Activated naive CD8-positive, alpha-beta T cell (primary cell): ENCODE measurements around the gene SYNRG.
"Not testable (repeated sequence)": the region's sequence is repeated elsewhere in the genome, so short reads cannot be mapped to it uniquely, and the experiment has no call there.

ENCODE experiments used
- H3K27ac Mint-ChIP-seq: one replicate; pipeline ENCODE4 v1.8.0; 2021; ENCODE audit warnings: mixed read lengths
- H3K27me3 Mint-ChIP-seq: one replicate; pipeline ENCODE4 v1.8.0; 2021; ENCODE audit warnings: mixed read lengths
- H3K36me3 Mint-ChIP-seq: one replicate; pipeline ENCODE4 v1.8.0; 2021; ENCODE audit warnings: mixed read lengths
- H3K4me1 Mint-ChIP-seq: one replicate; pipeline ENCODE4 v1.8.0; 2021; ENCODE audit warnings: low read depth, mixed read lengths
- H3K4me3 Mint-ChIP-seq: one replicate; pipeline ENCODE4 v1.8.0; 2021; ENCODE audit warnings: mild to moderate bottlenecking, mixed read lengths
- H3K9me3 Mint-ChIP-seq: one replicate; pipeline ENCODE4 v1.8.0; 2021; ENCODE audit warnings: low read depth, mixed read lengths

Gene SYNRG

GRCh38 chr17:37614391-37614790, 5.2 kb upstream of the SYNRG start:
- Mint-ChIP-seq H3K27ac (no peak overlapping the region), H3K4me1 (peaks cover 11% of the 10 kb centered on the region), H3K36me3 (peaks cover 3% of the 10 kb centered on the region)

GRCh38 chr17:37610971-37611370, 1.8 kb upstream of the SYNRG start:
- peaks cover 34% of the 10 kb centered on the region for H3K4me1 Mint-ChIP-seq
- H3K27ac Mint-ChIP-seq, result peak overlapping the region; percentile 34
- no peaks in the 10 kb centered on the region for H3K9me3 Mint-ChIP-seq
- no peaks in the 10 kb centered on the region for H3K27me3 Mint-ChIP-seq
- no peak overlapping the region for H3K4me3 Mint-ChIP-seq
- H3K36me3 Mint-ChIP-seq, result no peaks in the 10 kb centered on the region

More at GRCh38 chr17:37614391-37614790, 5.2 kb upstream of the SYNRG start:
- H3K9me3 Mint-ChIP-seq, result no peaks in the 10 kb centered on the region
- no peaks in the 10 kb centered on the region for H3K27me3 Mint-ChIP-seq
- H3K4me3 Mint-ChIP-seq, result no peak overlapping the region

DNA sequence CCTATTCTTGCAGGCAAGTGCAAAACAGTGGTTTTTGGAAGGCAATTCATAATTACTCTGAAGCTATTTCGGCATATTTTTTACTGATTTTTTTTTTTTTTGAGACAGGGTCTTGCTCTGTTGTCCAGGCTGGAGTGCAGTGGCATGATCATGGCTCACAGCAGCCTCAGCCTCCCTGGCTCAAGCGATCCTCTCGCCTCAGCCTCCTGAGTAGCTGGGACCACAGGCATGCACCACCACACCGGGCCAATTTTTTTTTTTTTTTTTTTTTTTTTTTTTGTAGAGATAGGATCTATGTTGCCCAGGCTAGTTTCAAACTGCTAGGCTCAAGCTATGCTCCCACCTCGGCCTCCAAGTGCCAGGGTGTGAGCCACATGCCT, 813 bp upstream of the SYNRG start:
- not testable (repeated sequence) for H3K36me3 Mint-ChIP-seq, H3K9me3 Mint-ChIP-seq, H3K27me3 Mint-ChIP-seq
- peak overlapping the region; percentile 94 for H3K27ac Mint-ChIP-seq
- H3K4me3 Mint-ChIP-seq, result peak overlapping the region; percentile 92
- H3K4me1 Mint-ChIP-seq, result peaks cover 43% of the 10 kb centered on the region

GRCh38 chr17:37608351-37609169, 658 bp downstream of the SYNRG start:
- H3K4me1 Mint-ChIP-seq, result peaks cover 57% of the 10 kb centered on the region
- peak overlapping the region; percentile 92 for H3K4me3 Mint-ChIP-seq
- peak overlapping the region; percentile 88 for H3K27ac Mint-ChIP-seq
- H3K27me3 Mint-ChIP-seq, result no peaks in the 10 kb centered on the region
- H3K9me3 Mint-ChIP-seq, result no peaks in the 10 kb centered on the region
- H3K36me3 Mint-ChIP-seq, result peaks cover 5% of the 10 kb centered on the region

DNA sequence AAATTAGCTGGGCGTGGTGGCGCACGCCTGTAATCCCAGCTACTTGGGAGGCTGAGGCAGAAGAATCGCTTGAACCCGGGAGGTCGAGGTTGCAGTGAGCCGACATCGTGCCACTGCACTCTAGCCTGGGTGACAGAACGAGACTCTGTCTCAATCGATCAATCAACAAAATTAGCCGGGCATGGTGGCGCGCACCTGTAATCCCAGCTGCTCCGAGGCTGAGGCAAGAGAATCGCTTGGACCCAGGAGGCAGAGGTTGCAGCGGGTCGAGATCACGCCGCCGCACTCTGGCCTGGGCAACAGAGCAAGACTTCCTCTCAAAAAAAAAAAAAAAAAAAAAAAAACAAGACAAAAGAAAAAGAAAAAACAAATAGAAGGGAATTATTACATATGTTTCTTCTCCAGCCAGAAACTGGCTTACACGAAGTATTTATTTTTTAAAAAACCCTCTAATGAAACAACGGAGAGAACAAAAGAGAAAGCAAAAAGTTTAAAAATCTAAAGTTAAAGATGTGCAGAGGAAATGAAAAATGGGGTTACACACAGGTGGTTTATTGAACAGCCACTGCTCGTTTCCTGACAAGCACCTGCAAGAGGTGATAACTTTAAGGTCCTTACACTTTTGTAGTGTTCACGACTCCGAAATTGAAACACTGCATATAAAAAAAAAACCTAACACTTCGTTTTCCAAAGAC, 1.4 kb downstream of the SYNRG start:
- H3K36me3 Mint-ChIP-seq, result peaks cover 5% of the 10 kb centered on the region

DNA sequence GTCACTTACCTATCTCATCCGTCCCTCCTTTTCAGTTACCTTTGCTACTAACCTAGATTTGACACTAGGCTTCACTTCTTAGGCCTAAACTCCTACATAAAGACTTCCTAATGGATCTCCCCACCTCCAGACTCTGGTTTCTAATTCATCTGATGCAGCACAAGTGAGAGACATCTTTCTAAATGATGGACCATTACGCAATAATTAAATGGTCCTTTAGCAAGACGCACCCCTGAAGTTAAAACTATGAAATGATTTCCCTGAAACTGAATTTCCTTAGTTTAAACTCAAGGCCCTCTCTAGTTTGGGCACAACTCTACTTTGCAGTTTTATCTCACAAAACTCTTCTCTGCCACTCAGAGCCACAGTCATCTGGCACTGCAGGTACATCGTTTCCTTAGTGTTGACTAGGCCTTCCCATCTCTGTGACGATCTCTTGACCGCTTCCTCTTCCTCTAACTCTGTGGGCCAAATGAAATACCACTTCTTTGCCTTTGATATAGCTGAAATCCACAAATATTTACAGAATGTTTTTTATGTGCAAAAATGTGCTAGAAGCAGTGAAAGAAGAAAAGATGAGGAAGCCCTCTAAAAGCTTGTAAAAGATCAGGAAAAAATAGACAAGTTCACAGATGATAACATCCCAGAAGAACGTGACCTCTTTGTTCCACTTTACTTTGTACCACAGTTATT, 3.3 kb downstream of the SYNRG start:
- H3K4me3 Mint-ChIP-seq, result peak overlapping the region; percentile 92
- H3K4me1 Mint-ChIP-seq, result peaks cover 73% of the 10 kb centered on the region
- H3K9me3 Mint-ChIP-seq, result no peaks in the 10 kb centered on the region
- no peaks in the 10 kb centered on the region for H3K27me3 Mint-ChIP-seq
- H3K27ac Mint-ChIP-seq, result peak overlapping the region; percentile 88
- peaks cover 8% of the 10 kb centered on the region for H3K36me3 Mint-ChIP-seq

More for the DNA sequence above, 1.4 kb downstream of the SYNRG start:
- Mint-ChIP-seq H3K9me3 (no peaks in the 10 kb centered on the region), H3K27me3 (no peaks in the 10 kb centered on the region), H3K27ac (peak overlapping the region; percentile 88), H3K4me1 (peaks cover 65% of the 10 kb centered on the region), H3K4me3 (peak overlapping the region; percentile 92)

DNA sequence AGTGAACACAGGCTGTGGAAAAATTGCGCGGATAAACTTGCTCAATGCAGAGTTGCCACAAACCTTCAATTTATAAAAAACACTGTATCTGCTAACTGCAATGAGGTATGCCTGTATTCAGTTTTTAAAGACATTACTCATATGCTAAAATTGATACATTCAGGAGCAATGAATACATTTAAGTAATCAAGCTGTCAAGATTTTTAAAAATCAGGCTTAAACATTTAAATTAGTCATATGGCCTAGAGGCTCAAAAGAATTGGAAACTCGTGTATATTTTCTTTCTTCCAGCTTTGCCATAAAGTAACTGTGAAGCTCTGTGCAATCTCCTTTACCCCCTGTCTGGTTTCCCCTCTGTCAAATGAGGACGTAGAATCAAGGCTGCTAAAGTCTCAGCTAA, 4.1 kb downstream of the SYNRG start:
- Mint-ChIP-seq H3K9me3 (no peaks in the 10 kb centered on the region), H3K4me1 (peaks cover 78% of the 10 kb centered on the region), H3K27ac (peak overlapping the region; percentile 88), H3K4me3 (peak overlapping the region; percentile 92), H3K36me3 (peaks cover 12% of the 10 kb centered on the region), H3K27me3 (no peaks in the 10 kb centered on the region)

- Mint-ChIP-seq H3K4me1 (peaks cover 76% of the 10 kb centered on the region), H3K27ac (peak overlapping the region; percentile 88), H3K4me3 (peak overlapping the region; percentile 92), H3K27me3 (no peaks in the 10 kb centered on the region), H3K36me3 (peaks cover 12% of the 10 kb centered on the region), H3K9me3 (no peaks in the 10 kb centered on the region)
Observed at GRCh38 chr17:37604556-37604955, 4.7 kb downstream of the SYNRG start.

- Mint-ChIP-seq H3K36me3 (peaks cover 17% of the 10 kb centered on the region), H3K4me3 (no peak overlapping the region), H3K27me3 (no peaks in the 10 kb centered on the region), H3K9me3 (no peaks in the 10 kb centered on the region), H3K27ac (peak overlapping the region; percentile 64), H3K4me1 (peaks cover 69% of the 10 kb centered on the region)
Observed at GRCh38 chr17:37598145-37598544, 11.1 kb downstream of the SYNRG start.

- Mint-ChIP-seq H3K4me1 (peaks cover 74% of the 10 kb centered on the region), H3K27ac (peak overlapping the region; percentile 78), H3K36me3 (peaks cover 13% of the 10 kb centered on the region), H3K4me3 (peak overlapping the region; percentile 8), H3K27me3 (no peaks in the 10 kb centered on the region), H3K9me3 (no peaks in the 10 kb centered on the region)
Observed at GRCh38 chr17:37592291-37592690, 16.9 kb downstream of the SYNRG start.

DNA sequence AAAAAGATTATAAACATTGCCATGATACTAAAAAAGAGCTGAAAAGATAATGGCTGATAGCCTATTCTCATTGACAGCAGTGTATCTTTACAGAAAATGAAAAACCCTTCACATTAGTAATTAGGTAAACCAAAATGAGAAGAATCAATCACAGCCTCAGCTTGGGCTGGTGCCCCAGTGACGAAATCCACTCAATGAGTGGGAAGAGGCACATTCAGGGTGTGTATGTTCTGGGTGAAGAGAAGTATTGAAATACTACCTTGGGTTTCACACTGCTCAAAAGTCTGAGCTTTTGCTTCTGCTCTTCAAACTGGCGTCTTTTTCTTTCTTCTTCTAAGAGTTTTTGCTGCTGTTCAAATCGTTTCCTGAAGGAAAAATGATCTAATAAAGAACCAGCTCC, 24.2 kb downstream of the SYNRG start:
- Mint-ChIP-seq H3K27ac (no peak overlapping the region), H3K36me3 (peaks cover 9% of the 10 kb centered on the region), H3K27me3 (no peaks in the 10 kb centered on the region), H3K9me3 (no peaks in the 10 kb centered on the region), H3K4me1 (peaks cover 25% of the 10 kb centered on the region), H3K4me3 (no peak overlapping the region)

- H3K27me3 Mint-ChIP-seq, result no peaks in the 10 kb centered on the region
- H3K27ac Mint-ChIP-seq, result peak overlapping the region; percentile 11
- H3K4me3 Mint-ChIP-seq, result no peak overlapping the region
- H3K4me1 Mint-ChIP-seq, result peaks cover 8% of the 10 kb centered on the region
- H3K36me3 Mint-ChIP-seq, result peaks cover 15% of the 10 kb centered on the region
- no peaks in the 10 kb centered on the region for H3K9me3 Mint-ChIP-seq
Observed at GRCh38 chr17:37576281-37576680, 32.9 kb downstream of the SYNRG start.

DNA sequence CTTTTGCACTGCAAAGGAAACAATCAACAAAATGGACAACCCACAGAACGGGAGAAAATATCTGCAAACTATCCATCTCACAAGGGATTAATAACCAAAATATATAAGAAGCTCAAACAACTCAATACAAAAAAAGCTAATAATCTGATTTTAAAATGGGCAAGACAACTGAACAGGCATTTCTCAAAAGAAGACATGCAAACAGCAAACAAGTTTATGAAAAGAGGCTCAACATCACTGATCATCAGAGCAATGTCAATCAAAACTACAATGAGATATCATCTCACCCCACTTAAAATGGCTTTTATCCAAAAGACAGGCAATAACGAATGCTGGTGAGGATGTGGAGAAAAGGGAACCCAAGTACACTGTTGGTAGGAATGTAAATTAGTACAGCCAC, 34.8 kb downstream of the SYNRG start:
- Mint-ChIP-seq H3K9me3 (no peaks in the 10 kb centered on the region), H3K27ac (peak overlapping the region; percentile 46), H3K36me3 (peaks cover 19% of the 10 kb centered on the region)

DNA sequence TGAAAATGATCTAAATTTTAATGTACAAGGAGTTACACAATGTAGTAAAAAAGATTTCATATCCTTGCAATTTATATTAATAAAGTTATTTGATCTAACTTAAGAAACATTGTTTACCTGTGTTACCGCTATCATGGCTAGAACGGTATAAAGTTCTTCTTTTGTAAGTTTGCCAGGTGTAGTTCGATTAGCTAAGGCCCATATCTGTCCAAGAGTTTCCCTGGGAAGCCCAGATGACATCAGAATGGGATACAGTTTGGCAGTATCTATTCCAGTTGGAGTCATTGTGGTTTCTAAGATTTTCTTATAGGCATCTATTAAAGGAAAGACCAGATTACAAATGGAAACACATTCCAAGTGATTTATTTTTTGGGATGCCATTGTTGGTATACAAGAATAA, 37.5 kb downstream of the SYNRG start:
- Mint-ChIP-seq H3K4me3 (no peak overlapping the region), H3K36me3 (peaks cover 27% of the 10 kb centered on the region), H3K4me1 (peaks cover 6% of the 10 kb centered on the region), H3K27ac (no peak overlapping the region), H3K27me3 (no peaks in the 10 kb centered on the region), H3K9me3 (no peaks in the 10 kb centered on the region)

More for the DNA sequence above, 34.8 kb downstream of the SYNRG start:
- no peaks in the 10 kb centered on the region for H3K27me3 Mint-ChIP-seq
- no peak overlapping the region for H3K4me3 Mint-ChIP-seq
- peaks cover 8% of the 10 kb centered on the region for H3K4me1 Mint-ChIP-seq

- no peaks in the 10 kb centered on the region for H3K27me3 Mint-ChIP-seq
- peaks cover 28% of the 10 kb centered on the region for H3K36me3 Mint-ChIP-seq
- peak overlapping the region; percentile 34 for H3K27ac Mint-ChIP-seq
- H3K4me1 Mint-ChIP-seq, result peaks cover 6% of the 10 kb centered on the region
- no peaks in the 10 kb centered on the region for H3K9me3 Mint-ChIP-seq
- no peak overlapping the region for H3K4me3 Mint-ChIP-seq
Observed at GRCh38 chr17:37570527-37571093, 38.6 kb downstream of the SYNRG start.
